Upper lobe of left lung (tissue), 4 donors: ENCODE data around the gene DNAJC16.

ENCODE experiments used
- POLR2A ChIP-seq, 4 donors: fragments of 450-650 bp; IDR thresholded peaks; one replicate each; pipeline ENCODE4 v1.5.1; 2016 to 2017; ENCODE audit warnings: antibody characterized with exemption in 4 of 4, mild to moderate bottlenecking in 2 of 4
- POLR2AphosphoS5 ChIP-seq, 2 donors: sonication (generic); formaldehyde crosslinking; IDR thresholded peaks; one replicate each; pipeline ENCODE4 v1.5.1; 2017; ENCODE audit warnings: antibody characterized with exemption in 2 of 2
- TF ChIP-seq, protein P1 (sequence below), 6 experiments: fragments of 450-650 bp in 4 of 6; fragments of 200-600 bp in 2 of 6; sonication (generic) in 2 of 6; IDR thresholded peaks; one replicate each; pipeline ENCODE4 v1.5.1; 2016 to 2019; ENCODE audit warnings: antibody characterized with exemption in 6 of 6

DNA sequence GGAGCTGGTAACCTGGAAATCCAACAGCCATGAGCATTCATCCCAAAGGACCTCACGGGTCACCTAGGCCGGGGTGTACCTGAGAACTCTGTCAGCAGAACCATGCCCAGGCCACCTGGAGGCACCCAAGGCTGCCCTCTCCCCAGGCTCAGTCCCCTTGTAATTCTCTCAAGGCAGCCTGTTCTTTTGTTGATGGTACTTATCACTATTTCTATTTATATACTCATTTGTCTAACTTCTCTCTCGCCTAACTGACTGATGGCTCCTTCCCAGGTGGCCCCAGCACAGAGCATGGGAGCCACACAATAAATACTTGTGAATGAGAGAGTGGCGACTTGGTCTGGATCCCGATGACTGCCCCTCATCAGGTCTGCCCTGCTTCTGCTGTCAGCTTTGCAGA, 19.4 kb upstream of the DNAJC16 start:
- TF ChIP-seq POLR2AphosphoS5 (IDR thresholded peaks at IDR 0.05) (no peak), POLR2A (IDR thresholded peaks at IDR 0.05) (no peak)
- TF ChIP-seq, protein P1, sequence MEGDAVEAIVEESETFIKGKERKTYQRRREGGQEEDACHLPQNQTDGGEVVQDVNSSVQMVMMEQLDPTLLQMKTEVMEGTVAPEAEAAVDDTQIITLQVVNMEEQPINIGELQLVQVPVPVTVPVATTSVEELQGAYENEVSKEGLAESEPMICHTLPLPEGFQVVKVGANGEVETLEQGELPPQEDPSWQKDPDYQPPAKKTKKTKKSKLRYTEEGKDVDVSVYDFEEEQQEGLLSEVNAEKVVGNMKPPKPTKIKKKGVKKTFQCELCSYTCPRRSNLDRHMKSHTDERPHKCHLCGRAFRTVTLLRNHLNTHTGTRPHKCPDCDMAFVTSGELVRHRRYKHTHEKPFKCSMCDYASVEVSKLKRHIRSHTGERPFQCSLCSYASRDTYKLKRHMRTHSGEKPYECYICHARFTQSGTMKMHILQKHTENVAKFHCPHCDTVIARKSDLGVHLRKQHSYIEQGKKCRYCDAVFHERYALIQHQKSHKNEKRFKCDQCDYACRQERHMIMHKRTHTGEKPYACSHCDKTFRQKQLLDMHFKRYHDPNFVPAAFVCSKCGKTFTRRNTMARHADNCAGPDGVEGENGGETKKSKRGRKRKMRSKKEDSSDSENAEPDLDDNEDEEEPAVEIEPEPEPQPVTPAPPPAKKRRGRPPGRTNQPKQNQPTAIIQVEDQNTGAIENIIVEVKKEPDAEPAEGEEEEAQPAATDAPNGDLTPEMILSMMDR (IDR thresholded peaks at IDR 0.05): no peak
